H54 (cell line): ENCODE data around the gene PGAM5.
"Not testable (repeated sequence)": the region's sequence is repeated elsewhere in the genome, so short reads cannot be mapped to it uniquely, and the experiment has no call there.

Source experiments
- DNase-seq: peaks from one replicate; pipeline ENCODE4 v3.0.0; 2011; ENCODE audit warnings: low spot score, mixed read lengths; ENCODE audit not compliant: insufficient read length
- FAIRE-seq: peaks from 3 replicates; lab custom pipeline; 2011; peaks lifted over from hg19 to GRCh38; lab: Jason Lieb, UNC
- POLR2A ChIP-seq: IDR thresholded peaks from 2 replicates; pipeline ENCODE4 v1.6.1; 2011; ENCODE audit warnings: low read depth, mild to moderate bottlenecking, low read length

Gene PGAM5

GRCh38 chr12:132734206-132734605 lies 23.6 kb downstream of the PGAM5 start:
- no peak for DNase-seq
- TF ChIP-seq POLR2A = no peak
- FAIRE-seq = no peak

GRCh38 chr12:132735496-132735895 lies 24.9 kb downstream of the PGAM5 start:
- TF ChIP-seq POLR2A = no peak
- DNase-seq (no peak), FAIRE-seq (no peak)

- no peak for FAIRE-seq
- no peak for DNase-seq
- TF ChIP-seq POLR2A = no peak
Observed at GRCh38 chr12:132736378-132736777, 25.7 kb downstream of the PGAM5 start.

- no peak for TF ChIP-seq POLR2A
- DNase-seq = no peak
- no peak for FAIRE-seq
Observed at GRCh38 chr12:132736913-132737312, 26.3 kb downstream of the PGAM5 start.

GRCh38 chr12:132739600-132740312 lies 29.1 kb downstream of the PGAM5 start:
- FAIRE-seq = no peak
- no peak for DNase-seq
- TF ChIP-seq POLR2A = no peak

GRCh38 chr12:132740313-132740646 lies 29.6 kb downstream of the PGAM5 start:
- no peak for FAIRE-seq
- no peak for TF ChIP-seq POLR2A
- DNase-seq = no peak

GRCh38 chr12:132740652-132741051 lies 30.0 kb downstream of the PGAM5 start:
- DNase-seq (no peak), FAIRE-seq (no peak)
- no peak for TF ChIP-seq POLR2A

GRCh38 chr12:132741620-132742019 lies 31.0 kb downstream of the PGAM5 start:
- TF ChIP-seq POLR2A = no peak
- FAIRE-seq (no peak), DNase-seq (no peak)

GRCh38 chr12:132743831-132744230 lies 33.2 kb downstream of the PGAM5 start:
- FAIRE-seq (no peak), DNase-seq (no peak)
- no peak for TF ChIP-seq POLR2A

- no peak for TF ChIP-seq POLR2A
- DNase-seq (no peak), FAIRE-seq (no peak)
Observed at GRCh38 chr12:132746613-132747012, 36.0 kb downstream of the PGAM5 start.

GRCh38 chr12:132747395-132747794 lies 36.8 kb downstream of the PGAM5 start:
- no peak for TF ChIP-seq POLR2A

GRCh38 chr12:132747896-132748295 lies 37.3 kb downstream of the PGAM5 start:
- no peak for TF ChIP-seq POLR2A
- DNase-seq (no peak), FAIRE-seq (no peak)

More at GRCh38 chr12:132747395-132747794, 36.8 kb downstream of the PGAM5 start:
- DNase-seq (no peak), FAIRE-seq (no peak)

- no peak for FAIRE-seq
Observed at GRCh38 chr12:132748319-132748718, 37.7 kb downstream of the PGAM5 start.

GRCh38 chr12:132753670-132754069 lies 43.0 kb downstream of the PGAM5 start:
- not testable (repeated sequence) for DNase-seq, FAIRE-seq

More at GRCh38 chr12:132748319-132748718, 37.7 kb downstream of the PGAM5 start:
- TF ChIP-seq POLR2A = no peak
- no peak for DNase-seq

- DNase-seq (no peak), FAIRE-seq (no peak)
- TF ChIP-seq POLR2A = no peak
Observed at GRCh38 chr12:132754160-132754932, 43.7 kb downstream of the PGAM5 start.

GRCh38 chr12:132758825-132759224 lies 48.2 kb downstream of the PGAM5 start:
- not testable (repeated sequence) for FAIRE-seq

More at GRCh38 chr12:132758825-132759224, 48.2 kb downstream of the PGAM5 start:
- DNase-seq = not testable (repeated sequence)
